Measurements from ENCODE around the gene KRT14. TPM values are rescaled to one million over a fixed set of nuclear protein-coding genes. Genes with fewer than 3 reads are reported as not detected.
"Not testable (repeated sequence)": the region's sequence is repeated elsewhere in the genome, so short reads cannot be mapped to it uniquely, and the experiment has no call there.

Gene KRT14
- total and polyA plus RNA-seq, 8 donors: 0.35 to 2.0 (median 1.2) TPM; not detected in 1

- Histone ChIP-seq H3K27me3 (peaks cover 0 to 34% of the 10 kb centered on the region in 2 donors), H3K4me1 (no peaks in the 10 kb centered on the region), H3K4me3 (no peak overlapping the region), H3K9me3 (no peaks in the 10 kb centered on the region), H3K36me3 (no peaks in the 10 kb centered on the region), H3K27ac (no peak overlapping the region)
- ATAC-seq (no peak), DNase-seq (no peak)
- no peak for TF ChIP-seq CTCF (IDR thresholded peaks at IDR 0.05)
- intact Hi-C loops (cut with DNase I): no loop called here
These were observed 32.6 kb upstream of the KRT14 start for GRCh38 chr17:41619036-41619926.

GRCh38 chr17:41618341-41619035 is 31.8 kb upstream of the KRT14 start:
- Histone ChIP-seq H3K27ac (no peak overlapping the region), H3K4me1 (no peaks in the 10 kb centered on the region), H3K9me3 (no peaks in the 10 kb centered on the region), H3K36me3 (no peaks in the 10 kb centered on the region), H3K4me3 (no peak overlapping the region), H3K27me3 (peaks cover 0 to 34% of the 10 kb centered on the region in 2 donors)
- no peak for TF ChIP-seq CTCF (IDR thresholded peaks at IDR 0.05)
- no peak for DNase-seq
- intact Hi-C loops (cut with DNase I): no loop called here
- ATAC-seq: no peak

GRCh38 chr17:41617698-41618097 is 31.0 kb upstream of the KRT14 start:
- DNase-seq (no peak), ATAC-seq (no peak)
- TF ChIP-seq CTCF (IDR thresholded peaks at IDR 0.05): no peak
- intact Hi-C loops (cut with DNase I): no loop called here
- H3K4me3 ChIP-seq: no peak overlapping the region
- H3K36me3 ChIP-seq: no peaks in the 10 kb centered on the region
- no peaks in the 10 kb centered on the region for H3K9me3 ChIP-seq
- no peaks in the 10 kb centered on the region for H3K4me1 ChIP-seq
- H3K27me3 ChIP-seq: peaks cover 0 to 34% of the 10 kb centered on the region in 2 donors
- H3K27ac ChIP-seq: no peak overlapping the region

GRCh38 chr17:41617136-41617535 is 30.4 kb upstream of the KRT14 start:
- ATAC-seq (no peak), DNase-seq (no peak)
- TF ChIP-seq CTCF (IDR thresholded peaks at IDR 0.05): no peak
- Histone ChIP-seq H3K36me3 (no peaks in the 10 kb centered on the region), H3K27me3 (peaks cover 0 to 34% of the 10 kb centered on the region in 2 donors), H3K4me1 (no peaks in the 10 kb centered on the region), H3K9me3 (no peaks in the 10 kb centered on the region), H3K4me3 (no peak overlapping the region), H3K27ac (no peak overlapping the region)
- intact Hi-C loops (cut with DNase I): no loop called here

- H3K36me3 ChIP-seq; H3K27ac ChIP-seq; H3K9me3 ChIP-seq; intact Hi-C loops (cut with DNase I); DNase-seq; H3K4me1 ChIP-seq; ATAC-seq; H3K4me3 ChIP-seq: not testable (repeated sequence)
- H3K27me3 ChIP-seq: peaks cover 0 to 37% of the 10 kb centered on the region in 2 donors
These were observed 29.8 kb upstream of the KRT14 start for GRCh38 chr17:41616486-41616885.
